Parathyroid adenoma (tissue), 2 donors: ENCODE data around the gene CCDC57.
"Not testable (repeated sequence)": the region's sequence is repeated elsewhere in the genome, so short reads cannot be mapped to it uniquely, and the experiment has no call there.

ENCODE experiments used
- H2AFZ ChIP-seq: fragments of 300-600 bp; sonication (generic); one replicate; pipeline ENCODE4 v1.7.0; 2017; ENCODE audit warnings: antibody characterized with exemption, mild to moderate bottlenecking
- H3K27ac ChIP-seq: fragments of 300-600 bp; sonication (generic); one replicate; pipeline ENCODE4 v1.7.0; 2017
- H3K27me3 ChIP-seq: fragments of 300-600 bp; sonication (generic); one replicate; pipeline ENCODE4 v1.7.0; 2017; ENCODE audit warnings: low read length; ENCODE audit not compliant: control insufficient read depth, insufficient read depth
- H3K36me3 ChIP-seq: fragments of 300-600 bp; sonication (generic); one replicate; pipeline ENCODE4 v1.7.0; 2017; ENCODE audit warnings: low read length; ENCODE audit not compliant: control insufficient read depth, insufficient read depth
- H3K4me1 ChIP-seq: fragments of 300-600 bp; sonication (generic); one replicate; pipeline ENCODE4 v1.7.0; 2017; ENCODE audit warnings: control low read depth
- H3K4me2 ChIP-seq: fragments of 300-600 bp; sonication (generic); one replicate; pipeline ENCODE4 v1.7.0; 2017; ENCODE audit warnings: low read length
- H3K4me3 ChIP-seq: fragments of 300-600 bp; sonication (generic); one replicate; pipeline ENCODE4 v1.7.0; 2017; ENCODE audit warnings: low read depth, low read length
- H3K79me2 ChIP-seq: fragments of 300-600 bp; sonication (generic); one replicate; pipeline ENCODE4 v1.7.0; 2017; ENCODE audit warnings: control low read depth
- H3K9ac ChIP-seq: fragments of 300-600 bp; sonication (generic); one replicate; pipeline ENCODE4 v1.7.0; 2017; ENCODE audit warnings: mild to moderate bottlenecking
- H3K9me3 ChIP-seq: fragments of 300-600 bp; sonication (generic); one replicate; pipeline ENCODE4 v1.7.0; 2017; ENCODE audit warnings: low read length; ENCODE audit not compliant: control insufficient read depth
- TF ChIP-seq, protein P1 (sequence below): fragments of 300-600 bp; sonication (generic); IDR thresholded peaks from one replicate; pipeline ENCODE4 v1.7.0; 2017; ENCODE audit warnings: antibody characterized with exemption, mild to moderate bottlenecking
- donor health status: primary hyperparathyroidism.

The CCDC57 gene

DNA sequence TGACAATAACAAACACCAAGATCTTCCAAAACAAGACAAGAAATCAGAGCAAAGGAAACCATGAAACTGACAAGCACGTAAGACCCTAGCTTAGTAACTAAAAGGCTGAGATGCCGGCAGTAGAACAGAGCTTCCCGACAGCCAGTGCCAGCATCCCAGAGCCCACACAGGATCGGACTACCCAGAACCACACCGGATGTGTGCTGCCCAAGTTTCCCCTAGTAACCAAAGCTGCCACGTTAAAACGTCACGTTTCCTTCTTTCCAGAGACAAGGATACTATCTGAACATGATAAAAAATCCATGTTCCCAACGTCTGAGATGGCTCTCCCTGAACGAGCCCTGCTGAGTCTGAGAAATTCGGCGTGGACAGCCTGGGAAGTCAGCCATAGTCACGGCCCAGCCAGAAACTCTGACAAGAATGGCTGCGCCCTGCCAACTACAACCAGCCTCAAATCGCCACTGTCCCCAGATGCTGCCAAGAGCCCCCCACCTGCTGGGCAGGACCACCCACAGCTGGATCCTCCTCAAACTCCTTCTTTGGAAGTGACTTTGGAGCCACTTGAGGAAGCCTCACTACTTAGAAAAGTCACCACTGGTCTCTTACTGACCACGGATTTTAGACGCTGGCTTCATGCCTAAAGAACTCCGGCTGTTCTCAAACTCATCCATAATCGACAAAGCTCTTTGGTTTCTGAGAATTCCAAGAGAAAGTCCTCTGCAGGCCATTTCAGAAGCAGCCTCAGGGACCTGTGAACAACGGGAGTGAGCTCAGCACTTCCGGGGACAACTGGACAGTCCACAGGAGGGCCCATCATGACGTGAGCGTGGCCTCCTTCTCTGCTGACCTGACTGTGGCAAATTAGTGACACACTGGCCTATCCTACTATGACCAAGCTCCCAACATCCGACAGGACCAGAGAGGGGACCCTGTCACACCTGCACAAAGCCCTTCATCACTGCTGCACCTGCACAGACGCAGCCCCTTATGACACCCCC, 16.7 kb downstream of the CCDC57 start:
- TF ChIP-seq, protein P1, sequence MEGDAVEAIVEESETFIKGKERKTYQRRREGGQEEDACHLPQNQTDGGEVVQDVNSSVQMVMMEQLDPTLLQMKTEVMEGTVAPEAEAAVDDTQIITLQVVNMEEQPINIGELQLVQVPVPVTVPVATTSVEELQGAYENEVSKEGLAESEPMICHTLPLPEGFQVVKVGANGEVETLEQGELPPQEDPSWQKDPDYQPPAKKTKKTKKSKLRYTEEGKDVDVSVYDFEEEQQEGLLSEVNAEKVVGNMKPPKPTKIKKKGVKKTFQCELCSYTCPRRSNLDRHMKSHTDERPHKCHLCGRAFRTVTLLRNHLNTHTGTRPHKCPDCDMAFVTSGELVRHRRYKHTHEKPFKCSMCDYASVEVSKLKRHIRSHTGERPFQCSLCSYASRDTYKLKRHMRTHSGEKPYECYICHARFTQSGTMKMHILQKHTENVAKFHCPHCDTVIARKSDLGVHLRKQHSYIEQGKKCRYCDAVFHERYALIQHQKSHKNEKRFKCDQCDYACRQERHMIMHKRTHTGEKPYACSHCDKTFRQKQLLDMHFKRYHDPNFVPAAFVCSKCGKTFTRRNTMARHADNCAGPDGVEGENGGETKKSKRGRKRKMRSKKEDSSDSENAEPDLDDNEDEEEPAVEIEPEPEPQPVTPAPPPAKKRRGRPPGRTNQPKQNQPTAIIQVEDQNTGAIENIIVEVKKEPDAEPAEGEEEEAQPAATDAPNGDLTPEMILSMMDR = no peak

GRCh38 chr17:82194765-82195164, 17.9 kb downstream of the CCDC57 start:
- Histone ChIP-seq H3K9me3 (no peaks in the 10 kb centered on the region), H3K36me3 (no peaks in the 10 kb centered on the region), H3K9ac (no peak overlapping the region), H3K27ac (no peak overlapping the region), H2AFZ (no peak overlapping the region), H3K4me3 (no peak overlapping the region), H3K79me2 (peaks cover 23% of the 10 kb centered on the region), H3K27me3 (no peaks in the 10 kb centered on the region), H3K4me1 (no peaks in the 10 kb centered on the region), H3K4me2 (no peak overlapping the region)
- TF ChIP-seq, protein P1 = no peak

More for the DNA sequence above, 16.7 kb downstream of the CCDC57 start:
- peaks cover 23% of the 10 kb centered on the region for H3K79me2 ChIP-seq
- no peak overlapping the region for H3K9ac ChIP-seq
- no peaks in the 10 kb centered on the region for H3K36me3 ChIP-seq
- H3K4me1 ChIP-seq = no peaks in the 10 kb centered on the region
- no peak overlapping the region for H3K4me3 ChIP-seq
- H3K27me3 ChIP-seq = no peaks in the 10 kb centered on the region
- no peaks in the 10 kb centered on the region for H3K9me3 ChIP-seq
- no peak overlapping the region for H3K4me2 ChIP-seq
- H2AFZ ChIP-seq = no peak overlapping the region
- H3K27ac ChIP-seq = no peak overlapping the region

DNA sequence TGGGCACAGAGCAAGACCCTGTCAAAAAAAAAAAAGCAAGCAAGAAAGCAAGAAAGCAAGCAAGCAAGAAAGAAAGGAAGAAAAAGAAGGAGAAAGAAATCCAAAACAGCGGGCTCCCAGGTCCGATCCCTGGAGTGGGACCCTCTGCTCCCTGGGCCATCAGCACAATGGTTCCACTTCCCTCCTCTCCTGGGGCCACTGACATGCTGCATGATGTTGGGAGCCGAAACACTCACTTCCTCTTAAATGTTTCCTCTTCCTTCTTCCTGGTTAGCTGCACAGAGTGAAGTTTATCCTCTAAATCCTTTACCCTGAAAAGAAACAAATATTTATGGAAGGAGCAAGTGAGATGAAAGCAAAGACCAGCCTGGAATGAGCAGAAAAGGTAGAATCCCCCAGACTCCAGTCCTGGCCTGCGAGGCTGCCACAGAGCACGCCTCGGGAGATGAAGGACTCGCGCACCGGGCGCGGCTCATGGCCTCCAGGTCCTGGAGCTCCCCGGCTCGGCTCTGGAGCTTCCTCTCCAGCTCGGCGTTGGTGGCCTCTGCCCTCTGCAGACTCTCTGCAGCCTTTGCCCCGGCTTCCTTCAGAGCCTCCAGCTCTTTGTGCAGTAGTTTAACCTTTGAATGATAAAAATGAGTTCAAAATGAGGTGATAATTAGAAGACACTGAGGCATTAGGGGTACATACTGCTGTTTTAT, 19.0 kb downstream of the CCDC57 start:
- Histone ChIP-seq H3K4me3 (no peak overlapping the region), H2AFZ (no peak overlapping the region), H3K36me3 (no peaks in the 10 kb centered on the region), H3K9ac (no peak overlapping the region), H3K9me3 (no peaks in the 10 kb centered on the region), H3K4me1 (no peaks in the 10 kb centered on the region), H3K79me2 (peaks cover 23% of the 10 kb centered on the region), H3K27me3 (no peaks in the 10 kb centered on the region), H3K27ac (no peak overlapping the region), H3K4me2 (no peak overlapping the region)
- TF ChIP-seq, protein P1 = no peak

DNA sequence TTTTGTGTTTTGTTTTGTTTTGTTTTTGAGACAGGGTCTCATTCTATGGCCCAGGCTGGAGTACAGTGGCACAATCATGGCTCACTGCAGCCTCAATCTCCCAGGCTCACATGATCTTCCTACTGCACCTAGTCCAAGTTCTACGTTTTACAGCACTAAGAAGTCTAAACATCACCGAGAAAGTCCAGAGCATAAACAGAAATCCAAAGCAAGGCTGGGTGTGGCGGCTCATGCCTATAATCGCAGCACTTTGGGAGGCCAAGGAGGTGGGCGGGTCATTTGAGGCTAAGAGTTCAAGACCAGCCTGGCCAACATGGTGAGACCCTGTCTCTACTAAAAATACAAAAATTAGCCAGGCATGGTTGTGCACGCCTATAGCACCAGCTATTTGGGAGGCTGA, 19.6 kb downstream of the CCDC57 start:
- not testable (repeated sequence) for H3K27ac ChIP-seq, H3K4me1 ChIP-seq, H3K9me3 ChIP-seq

More for the DNA sequence above, 19.6 kb downstream of the CCDC57 start:
- not testable (repeated sequence) for H3K27me3 ChIP-seq, H3K4me2 ChIP-seq, H3K36me3 ChIP-seq, H2AFZ ChIP-seq, H3K4me3 ChIP-seq, H3K9ac ChIP-seq
- H3K79me2 ChIP-seq = peaks cover 21% of the 10 kb centered on the region
